NCI-H1417 (cell line): ENCODE results near the gene MTFR2.
"Not testable (repeated sequence)": the region's sequence is repeated elsewhere in the genome, so short reads cannot be mapped to it uniquely, and the experiment has no call there.

ENCODE experiments used
- DNase-seq, 3 experiments: peaks; one replicate each; lab custom pipeline; 2025; lab: John Stamatoyannopoulos, UW

The MTFR2 gene

GRCh38 chr6:136235233-136235564, 14.9 kb downstream of the MTFR2 start:
- peak in 1 of 3 experiments; percentile 32 for DNase-seq

- no peak for DNase-seq
Observed at GRCh38 chr6:136232701-136233100, 17.4 kb downstream of the MTFR2 start.

- no peak for DNase-seq
Observed at GRCh38 chr6:136230219-136230853, 19.8 kb downstream of the MTFR2 start.

DNA sequence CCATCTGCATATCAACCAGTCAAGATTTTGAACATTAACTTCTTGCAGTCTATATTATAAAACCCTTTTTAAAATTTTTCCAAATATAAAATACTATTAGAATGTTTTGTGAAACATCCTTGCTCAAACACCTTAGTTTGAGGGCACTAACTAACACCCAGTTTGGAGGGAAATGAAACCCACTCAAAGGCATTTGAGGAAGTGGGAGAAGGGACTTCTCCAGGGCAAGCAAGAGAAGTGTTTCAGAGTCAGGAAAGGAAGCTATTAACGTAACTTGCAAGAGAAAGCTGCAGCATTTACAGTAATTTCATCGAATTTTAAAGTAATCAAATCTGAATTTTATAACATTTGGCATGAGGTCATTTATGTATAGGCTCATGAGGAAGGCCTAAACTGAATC, 21.3 kb downstream of the MTFR2 start:
- no peak for DNase-seq

- DNase-seq, result no peak
Observed at GRCh38 chr6:136226674-136227377, 23.3 kb downstream of the MTFR2 start.

DNA sequence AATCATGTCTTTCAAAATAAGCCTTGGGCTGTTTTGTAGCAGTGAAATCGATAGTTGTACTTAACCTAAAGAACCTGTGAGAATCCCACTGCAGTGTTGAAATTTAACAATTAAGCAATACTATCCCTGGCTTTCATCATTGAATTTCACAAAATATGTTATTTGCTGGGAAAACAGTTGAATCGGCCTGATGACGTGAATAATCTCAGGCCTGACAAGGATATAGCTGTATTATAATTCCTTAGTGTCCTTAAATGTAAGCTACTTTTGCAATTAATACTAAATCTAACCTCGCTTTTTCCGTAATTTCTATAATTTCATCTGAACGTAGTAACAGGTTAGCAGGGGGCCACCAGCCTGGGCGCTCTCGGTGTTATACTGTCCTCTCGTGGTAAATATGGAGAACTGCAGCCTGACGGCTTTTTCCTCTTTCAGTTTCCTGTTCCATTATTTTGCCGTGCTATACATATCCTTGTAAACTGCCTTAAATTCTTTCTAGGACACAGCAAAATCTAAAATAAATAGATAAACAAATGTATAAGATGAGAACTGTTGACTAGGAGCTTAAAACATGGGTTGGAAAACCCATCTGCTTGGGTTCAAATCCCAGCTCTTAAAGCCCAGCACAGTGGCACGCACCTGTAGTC, 24.0 kb downstream of the MTFR2 start:
- peak; percentile 40 to 80 (median 44) for DNase-seq

DNA sequence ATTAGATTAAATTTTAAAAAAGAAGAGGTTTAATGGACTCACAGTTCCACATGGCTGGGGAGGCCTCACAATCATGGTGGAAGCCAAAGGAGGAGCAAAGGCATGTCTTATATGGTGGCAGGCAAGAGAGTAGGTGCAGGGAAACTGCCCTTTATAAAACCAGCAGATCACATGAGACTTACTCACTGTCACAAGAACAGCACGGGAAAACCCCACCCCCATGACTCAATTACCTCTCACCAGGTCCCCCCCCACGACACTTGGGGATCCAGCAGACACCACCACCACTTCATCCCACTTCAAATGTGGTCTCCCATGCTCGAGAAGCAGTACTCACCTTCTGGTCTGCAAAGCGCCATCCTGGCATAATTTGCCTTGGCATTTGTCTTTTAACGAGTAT, 24.6 kb downstream of the MTFR2 start:
- DNase-seq, result peak in 1 of 3 experiments; percentile 43

GRCh38 chr6:136224974-136225373, 25.1 kb downstream of the MTFR2 start:
- not testable (repeated sequence) for DNase-seq

DNA sequence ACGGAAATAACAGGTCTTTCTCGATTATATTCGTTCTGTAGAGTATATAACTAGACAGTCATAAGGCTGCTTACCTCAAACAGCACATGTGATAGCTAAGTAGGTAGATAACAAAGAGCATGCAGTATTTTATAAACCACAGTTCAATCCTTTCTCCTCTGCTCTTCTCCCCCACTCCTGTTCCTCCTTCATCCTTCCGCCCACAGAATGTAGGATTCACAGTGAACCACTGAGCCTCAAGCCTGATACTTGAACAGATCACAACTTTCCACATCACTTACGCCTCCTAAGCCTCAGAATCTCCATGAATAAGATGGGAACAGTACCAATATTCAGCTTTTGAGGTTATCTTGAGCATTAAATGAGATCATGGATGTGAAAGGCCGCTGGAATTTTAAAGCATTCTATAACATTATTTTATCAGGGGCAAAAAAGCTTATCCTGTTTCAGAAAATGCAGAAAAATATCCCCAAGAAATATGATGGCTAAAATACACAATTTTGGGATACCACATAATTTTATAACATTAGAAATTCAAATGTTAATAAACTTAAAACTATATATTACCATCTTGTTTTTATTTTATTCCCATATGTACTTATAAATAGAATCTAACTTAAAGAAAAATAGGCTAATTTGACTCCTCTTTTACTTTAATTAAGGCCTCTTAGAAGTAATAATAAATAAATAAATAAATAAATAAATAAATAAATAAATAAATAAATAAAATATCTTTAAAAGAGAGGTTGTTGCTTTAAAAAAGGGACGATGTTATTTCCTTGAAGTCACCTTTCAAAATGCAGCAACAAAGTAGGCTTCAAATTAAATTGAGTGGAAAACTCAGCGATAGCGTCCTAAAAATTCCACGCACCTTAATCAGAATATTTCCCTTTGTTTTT, 33.4 kb downstream of the MTFR2 start:
- no peak for DNase-seq

DNA sequence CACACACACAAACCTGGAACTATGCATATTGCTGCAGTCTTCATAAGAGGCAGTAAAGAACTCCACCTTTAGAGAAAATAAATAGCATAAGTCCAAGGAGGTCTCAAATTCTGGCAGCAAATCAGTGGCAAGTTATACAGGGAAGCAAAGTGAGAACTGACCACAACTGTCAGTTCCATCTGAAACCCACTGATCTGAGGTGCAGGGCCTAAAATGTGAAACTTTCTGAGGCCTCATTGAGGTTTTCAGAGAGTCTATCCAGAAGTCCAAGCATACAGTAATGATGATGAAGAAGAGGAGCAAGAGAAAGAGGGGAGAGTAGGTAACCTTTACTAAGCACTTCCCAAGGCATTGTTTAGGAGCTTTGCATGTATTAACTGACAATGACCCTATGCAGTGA, 36.3 kb downstream of the MTFR2 start:
- DNase-seq, result no peak

DNA sequence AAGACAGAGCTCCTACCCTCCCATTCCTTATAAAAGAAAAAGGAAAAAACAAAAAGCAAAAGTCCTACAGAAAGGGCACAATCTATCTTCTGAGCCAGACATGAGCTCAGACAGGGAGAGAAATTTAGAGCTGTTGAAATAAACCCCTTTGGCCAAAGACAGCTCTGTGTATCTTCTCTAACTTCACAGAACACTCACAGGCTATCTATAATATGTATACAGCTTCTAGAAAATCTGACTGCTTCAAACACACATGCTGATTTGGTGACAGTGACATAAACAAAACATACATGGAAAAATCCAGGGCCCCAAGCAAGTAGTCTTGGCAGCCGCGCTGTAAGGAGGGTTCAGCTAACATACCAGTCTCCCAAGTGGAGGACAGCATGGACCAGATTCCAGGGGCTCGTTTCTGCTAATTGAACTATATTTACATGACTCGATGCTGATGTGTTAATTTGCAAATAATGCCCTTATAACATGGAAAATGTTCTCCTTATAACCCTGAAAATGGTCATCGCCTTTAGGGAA, 37.0 kb downstream of the MTFR2 start:
- no peak for DNase-seq

DNA sequence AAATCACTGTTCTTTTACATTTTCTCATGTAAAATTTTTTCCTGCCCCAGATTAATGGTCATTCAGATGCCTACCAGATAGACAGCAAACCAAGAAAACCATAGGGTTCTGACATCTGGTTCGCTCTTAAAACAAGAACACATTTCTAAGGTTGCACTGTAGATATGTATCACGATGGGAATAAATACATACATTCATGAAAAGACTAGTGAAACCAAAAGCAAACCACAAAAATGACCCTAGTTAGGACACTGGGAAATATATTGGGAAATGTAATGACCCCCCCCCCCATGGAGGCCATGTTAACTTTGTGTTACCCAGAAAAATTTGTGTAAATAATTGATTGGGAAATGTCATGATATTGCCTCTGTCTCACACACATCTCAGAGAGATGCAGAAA, 37.5 kb downstream of the MTFR2 start:
- no peak for DNase-seq

DNA sequence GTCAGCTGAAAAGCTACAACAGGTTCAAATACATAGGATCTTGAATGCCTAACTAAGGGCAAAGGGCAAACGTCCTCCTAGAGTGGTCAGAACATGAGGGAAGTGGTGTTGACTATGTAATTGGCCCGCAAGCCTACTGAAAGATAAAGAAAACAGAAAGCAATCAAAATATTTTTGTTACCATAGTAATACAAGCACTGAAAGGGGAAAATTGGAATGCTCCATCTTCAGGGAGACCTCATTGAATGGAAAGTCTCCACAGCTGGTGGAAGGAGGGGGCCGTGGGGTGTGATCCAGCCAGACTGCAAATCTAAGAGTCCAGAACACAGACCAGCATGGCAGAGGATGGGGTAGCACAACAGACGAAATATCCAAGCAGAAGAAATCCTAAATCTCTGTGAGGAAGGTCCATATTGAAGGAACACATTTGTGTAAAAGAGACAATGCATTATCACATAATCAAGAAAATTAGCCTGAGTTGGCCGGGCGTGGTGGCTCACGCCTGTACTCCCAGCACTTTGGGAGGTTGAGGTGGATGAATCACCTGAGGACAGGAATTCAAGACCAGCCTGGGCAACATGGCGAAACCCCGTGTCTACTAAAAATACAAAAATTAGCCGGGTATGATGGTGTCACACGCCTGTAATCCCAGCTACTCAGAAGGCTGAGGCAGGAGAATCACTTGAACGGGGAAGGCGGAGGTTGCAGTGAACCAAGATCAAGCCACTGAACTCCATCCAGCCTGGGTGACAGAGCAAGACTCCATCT, 39.5 kb downstream of the MTFR2 start:
- DNase-seq, result no peak

- DNase-seq, result no peak
Observed at GRCh38 chr6:136209496-136209895, 40.6 kb downstream of the MTFR2 start.

GRCh38 chr6:136208783-136209182, 41.3 kb downstream of the MTFR2 start:
- DNase-seq, result no peak

GRCh38 chr6:136201732-136202131, 48.4 kb downstream of the MTFR2 start:
- peak in 2 of 3 experiments; percentile 31 to 75 for DNase-seq

DNA sequence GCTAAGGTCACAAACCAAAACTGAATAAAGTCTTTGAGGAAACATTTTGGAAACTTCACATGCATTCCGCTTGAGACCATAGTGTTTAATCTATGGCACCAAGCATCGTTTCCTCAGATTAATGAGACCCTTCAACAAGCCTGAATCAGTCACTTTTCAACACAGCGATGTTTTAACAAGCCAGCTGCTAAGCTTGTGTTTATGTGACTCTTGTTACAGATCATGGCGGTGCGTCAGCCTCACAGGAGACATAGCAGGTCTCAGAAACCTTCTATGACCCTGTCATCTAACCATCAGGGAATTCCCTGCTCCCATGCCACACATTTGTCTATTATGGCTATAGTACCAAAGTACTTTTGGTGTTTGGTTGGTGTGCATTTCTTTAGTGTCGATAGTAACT, 57.2 kb downstream of the MTFR2 start:
- DNase-seq, result peak in 1 of 3 experiments; percentile 18

- no peak for DNase-seq
Observed at GRCh38 chr6:136191606-136192312, 58.4 kb downstream of the MTFR2 start.

DNA sequence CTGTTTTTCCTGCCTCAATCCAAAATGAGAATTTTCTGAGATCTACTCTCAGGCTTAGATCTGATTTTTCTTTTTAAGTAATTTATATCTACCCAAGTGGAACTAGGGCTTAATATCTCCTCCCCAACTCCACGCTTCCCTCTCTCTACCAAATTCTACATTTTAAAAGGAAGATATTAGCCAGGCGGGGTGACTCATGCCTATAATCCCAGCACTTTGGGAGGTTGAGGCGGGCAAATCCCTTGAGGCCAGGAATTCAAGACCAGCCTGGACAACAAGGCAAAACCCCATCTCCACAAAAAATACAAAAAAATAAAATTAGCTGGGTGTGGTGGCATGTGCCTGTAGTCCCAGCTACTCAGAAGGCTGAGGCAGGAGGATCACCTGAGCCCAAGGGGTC, 61.0 kb downstream of the MTFR2 start:
- no peak for DNase-seq

- peak in 1 of 3 experiments; percentile 22 for DNase-seq
Observed at GRCh38 chr6:136188486-136188885, 61.6 kb downstream of the MTFR2 start.

GRCh38 chr6:136186363-136186762, 63.7 kb downstream of the MTFR2 start:
- no peak for DNase-seq
